Hepatocyte (in vitro differentiated cells): Measurements from ENCODE around the gene CRISP2.

ENCODE experiments used
- CTCF ChIP-seq: fragments of 200-600 bp; sonication (generic); IDR thresholded peaks from 2 replicates; pipeline ENCODE4 v1.5.1; 2016; ENCODE audit warnings: antibody characterized with exemption, mild to moderate bottlenecking; ENCODE audit not compliant: poor library complexity
- EZH2 ChIP-seq: fragments of 200-600 bp; sonication (generic); IDR thresholded peaks from 2 replicates; pipeline ENCODE4 v1.6.1; 2016; ENCODE audit warnings: antibody characterized with exemption, mild to moderate bottlenecking, borderline replicate concordance

- no peak for TF ChIP-seq EZH2
- no peak for TF ChIP-seq CTCF
These were observed 51.0 kb downstream of the CRISP2 start for GRCh38 chr6:49662231-49662891.
